BE2C (cell line): Measurements from ENCODE around the gene GPR162.

Experiments
- DNase-seq: peaks from one replicate; pipeline ENCODE4 v3.0.0-alpha.2; 2020
- H3K27me3 ChIP-seq: fragments of 250-450 bp; sonication (Bioruptor Pico); 2 replicates; pipeline ENCODE4 v1.5.1; 2020; ENCODE audit warnings: mild to moderate bottlenecking
- H3K36me3 ChIP-seq: fragments of 250-450 bp; sonication (Bioruptor Pico); 2 replicates; pipeline ENCODE4 v1.5.1; 2020; ENCODE audit warnings: mild to moderate bottlenecking
- H3K4me1 ChIP-seq: fragments of 250-450 bp; sonication (Bioruptor Pico); 2 replicates; pipeline ENCODE4 v1.5.1; 2020
- H3K4me3 ChIP-seq: 2 replicates; pipeline ENCODE4 v1.5.1; 2011; ENCODE audit warnings: low read depth, low read length
- H3K9me3 ChIP-seq: fragments of 250-450 bp; sonication (Bioruptor Pico); 2 replicates; pipeline ENCODE4 v1.5.1; 2020
- TF ChIP-seq, protein P1 (sequence below): IDR thresholded peaks from 2 replicates; pipeline ENCODE4 v1.5.1; 2012; ENCODE audit warnings: mild to moderate bottlenecking, low read depth, low read length

Gene GPR162

DNA sequence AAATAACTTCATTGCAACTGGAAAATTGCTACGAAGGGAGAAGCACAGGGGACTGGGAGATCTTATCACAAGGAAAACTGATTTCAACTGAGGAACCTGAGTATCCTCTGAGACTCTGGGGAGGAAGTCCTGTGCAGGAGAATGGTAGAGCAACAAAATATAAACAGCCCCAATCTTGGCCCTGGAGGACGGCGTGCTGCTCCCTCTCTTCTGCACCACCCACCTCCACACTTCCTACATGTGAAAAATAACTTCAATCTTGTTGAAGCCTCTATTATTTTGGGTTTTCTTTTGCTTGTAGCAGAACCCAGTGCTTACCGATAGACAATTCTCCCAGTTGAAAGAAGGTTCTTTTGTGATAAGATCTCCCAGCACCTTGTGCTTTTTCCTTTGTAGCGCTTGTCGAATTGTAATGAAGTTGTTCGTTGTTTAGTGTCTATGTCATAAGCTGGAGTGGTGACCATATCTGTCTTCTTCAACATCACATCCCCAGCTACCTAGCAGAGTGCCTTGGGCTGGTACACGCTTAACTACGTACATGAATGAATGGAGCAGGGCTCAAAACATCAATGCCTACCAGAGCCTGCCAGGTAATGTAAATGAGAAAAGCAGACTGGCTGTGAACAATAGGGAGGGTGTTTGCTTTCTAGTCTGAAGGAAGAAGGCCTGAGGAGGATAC lies 35.1 kb upstream of the GPR162 start:
- H3K27me3 ChIP-seq = no peaks in the 10 kb centered on the region
- H3K4me1 ChIP-seq = no peaks in the 10 kb centered on the region; the same call in 1 of the 2 replicates
- TF ChIP-seq, protein P1, sequence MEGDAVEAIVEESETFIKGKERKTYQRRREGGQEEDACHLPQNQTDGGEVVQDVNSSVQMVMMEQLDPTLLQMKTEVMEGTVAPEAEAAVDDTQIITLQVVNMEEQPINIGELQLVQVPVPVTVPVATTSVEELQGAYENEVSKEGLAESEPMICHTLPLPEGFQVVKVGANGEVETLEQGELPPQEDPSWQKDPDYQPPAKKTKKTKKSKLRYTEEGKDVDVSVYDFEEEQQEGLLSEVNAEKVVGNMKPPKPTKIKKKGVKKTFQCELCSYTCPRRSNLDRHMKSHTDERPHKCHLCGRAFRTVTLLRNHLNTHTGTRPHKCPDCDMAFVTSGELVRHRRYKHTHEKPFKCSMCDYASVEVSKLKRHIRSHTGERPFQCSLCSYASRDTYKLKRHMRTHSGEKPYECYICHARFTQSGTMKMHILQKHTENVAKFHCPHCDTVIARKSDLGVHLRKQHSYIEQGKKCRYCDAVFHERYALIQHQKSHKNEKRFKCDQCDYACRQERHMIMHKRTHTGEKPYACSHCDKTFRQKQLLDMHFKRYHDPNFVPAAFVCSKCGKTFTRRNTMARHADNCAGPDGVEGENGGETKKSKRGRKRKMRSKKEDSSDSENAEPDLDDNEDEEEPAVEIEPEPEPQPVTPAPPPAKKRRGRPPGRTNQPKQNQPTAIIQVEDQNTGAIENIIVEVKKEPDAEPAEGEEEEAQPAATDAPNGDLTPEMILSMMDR = no peak

DNA sequence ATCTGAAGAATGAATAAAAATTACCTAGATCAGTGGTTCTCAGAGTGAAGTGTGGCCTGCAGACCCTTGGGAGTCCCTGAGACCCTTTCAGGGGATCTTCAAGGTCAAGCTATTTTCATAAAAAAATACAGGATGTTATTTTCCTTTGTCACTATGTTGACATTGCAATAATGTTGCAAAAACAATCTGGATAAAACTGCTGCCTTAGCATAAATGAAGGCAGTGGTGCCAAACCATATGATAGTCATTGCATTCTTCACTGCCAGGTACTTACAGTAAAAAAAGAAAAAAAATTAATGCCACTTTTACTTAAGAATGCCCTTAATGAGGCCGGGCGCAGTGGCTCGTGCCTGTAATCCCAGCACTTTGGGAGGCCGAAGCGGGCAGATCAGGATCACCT lies 34.3 kb upstream of the GPR162 start:
- DNase-seq = no peak
- no peak overlapping the region for H3K4me3 ChIP-seq
- H3K9me3 ChIP-seq = no peaks in the 10 kb centered on the region
- H3K4me1 ChIP-seq = no peaks in the 10 kb centered on the region; the same call in 1 of the 2 replicates
- TF ChIP-seq, protein P1 = no peak
- no peaks in the 10 kb centered on the region for H3K27me3 ChIP-seq
- H3K36me3 ChIP-seq = no peaks in the 10 kb centered on the region

More for the DNA sequence above, 35.1 kb upstream of the GPR162 start:
- Histone ChIP-seq H3K36me3 (no peaks in the 10 kb centered on the region), H3K4me3 (no peak overlapping the region), H3K9me3 (no peaks in the 10 kb centered on the region)
- DNase-seq = no peak

DNA sequence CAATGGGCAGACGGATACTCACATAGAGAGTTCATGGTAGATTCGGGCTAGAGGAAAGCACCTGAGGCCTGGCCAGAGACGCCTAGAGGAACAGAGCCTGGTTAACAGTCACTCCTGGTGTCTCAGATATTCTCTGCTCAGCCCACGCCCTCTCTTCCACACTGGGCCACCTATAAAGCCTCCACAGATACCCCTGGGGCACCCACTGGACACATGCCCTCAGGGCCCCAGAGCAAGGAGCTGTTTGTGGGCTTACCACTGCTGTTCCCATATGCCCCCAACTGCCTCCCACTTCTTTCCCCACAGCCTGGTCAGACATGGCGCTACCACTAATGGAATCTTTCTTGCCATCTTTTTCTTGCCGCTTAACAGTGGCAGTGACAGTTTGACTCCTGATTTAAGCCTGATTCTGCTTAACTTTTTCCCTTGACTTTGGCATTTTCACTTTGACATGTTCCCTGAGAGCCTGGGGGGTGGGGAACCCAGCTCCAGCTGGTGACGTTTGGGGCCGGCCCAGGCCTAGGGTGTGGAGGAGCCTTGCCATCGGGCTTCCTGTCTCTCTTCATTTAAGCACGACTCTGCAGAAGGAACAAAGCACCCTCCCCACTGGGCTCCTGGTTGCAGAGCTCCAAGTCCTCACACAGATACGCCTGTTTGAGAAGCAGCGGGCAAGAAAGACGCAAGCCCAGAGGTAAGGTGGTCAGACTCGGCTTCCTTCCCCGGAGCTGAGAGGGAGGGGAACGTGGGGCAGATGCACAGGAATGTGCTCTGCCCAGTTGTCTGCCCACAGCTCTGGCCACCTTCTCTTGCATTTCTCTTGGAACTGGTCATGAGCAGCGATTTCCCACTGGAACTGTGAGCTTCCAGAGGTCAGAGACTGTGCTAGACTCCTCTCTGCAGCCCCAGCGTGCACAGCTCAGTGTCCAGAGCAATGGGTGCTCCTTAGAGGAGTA lies 32.4 kb upstream of the GPR162 start, which contains the start of gene CD4:
Gene CD4, plus strand, starts transcription at position 557 of the 953 bp plus-strand sequence. CDS start 10,611 bp downstream, outside the sequence.
- Histone ChIP-seq H3K27me3 (no peaks in the 10 kb centered on the region), H3K4me3 (no peak within 1 kb of the TSS)
- TF ChIP-seq, protein P1 = no peak

DNA sequence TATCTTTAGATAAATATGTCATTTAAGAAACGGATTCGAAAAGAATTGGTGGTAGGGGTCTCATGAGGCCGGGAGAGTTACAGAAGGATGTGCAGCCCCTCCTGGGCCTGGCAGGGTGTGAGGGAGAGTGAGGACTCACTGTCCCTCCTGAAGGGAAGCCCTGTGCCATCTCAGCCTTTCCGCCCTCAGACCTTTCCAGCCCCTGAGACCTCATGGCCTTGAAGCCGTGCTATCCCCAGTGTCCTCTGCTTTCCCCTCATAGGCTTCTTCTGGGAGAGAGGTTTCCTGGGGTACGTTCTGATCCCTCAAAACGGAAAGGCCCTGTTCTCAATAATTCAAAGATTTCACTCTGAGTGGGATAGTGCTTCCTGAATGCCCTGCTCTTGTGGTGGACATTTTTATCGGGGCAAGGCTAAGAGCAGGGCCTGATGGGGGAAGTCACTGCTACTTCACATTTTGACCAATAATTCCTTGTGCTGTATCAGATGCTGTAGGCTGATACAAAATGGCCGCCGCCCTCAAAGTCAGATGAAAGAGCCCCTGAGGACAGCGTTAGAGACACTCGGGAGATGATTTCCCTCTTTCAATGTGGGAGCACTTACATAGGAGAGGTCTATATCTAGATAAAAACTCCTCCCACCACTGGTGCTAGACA lies 31.0 kb upstream of the GPR162 start:
- TF ChIP-seq, protein P1 = no peak
- Histone ChIP-seq H3K9me3 (no peaks in the 10 kb centered on the region), H3K4me3 (no peak overlapping the region), H3K36me3 (no peaks in the 10 kb centered on the region), H3K4me1 (no peaks in the 10 kb centered on the region; the same call in 1 of the 2 replicates), H3K27me3 (no peaks in the 10 kb centered on the region)
- DNase-seq = no peak

More for the DNA sequence above, 32.4 kb upstream of the GPR162 start, which contains the start of gene CD4:
- H3K36me3 ChIP-seq = no peaks in the 10 kb centered on the region
- no peaks in the 10 kb centered on the region; the same call in 1 of the 2 replicates for H3K4me1 ChIP-seq
- DNase-seq = no peak
- no peaks in the 10 kb centered on the region for H3K9me3 ChIP-seq

DNA sequence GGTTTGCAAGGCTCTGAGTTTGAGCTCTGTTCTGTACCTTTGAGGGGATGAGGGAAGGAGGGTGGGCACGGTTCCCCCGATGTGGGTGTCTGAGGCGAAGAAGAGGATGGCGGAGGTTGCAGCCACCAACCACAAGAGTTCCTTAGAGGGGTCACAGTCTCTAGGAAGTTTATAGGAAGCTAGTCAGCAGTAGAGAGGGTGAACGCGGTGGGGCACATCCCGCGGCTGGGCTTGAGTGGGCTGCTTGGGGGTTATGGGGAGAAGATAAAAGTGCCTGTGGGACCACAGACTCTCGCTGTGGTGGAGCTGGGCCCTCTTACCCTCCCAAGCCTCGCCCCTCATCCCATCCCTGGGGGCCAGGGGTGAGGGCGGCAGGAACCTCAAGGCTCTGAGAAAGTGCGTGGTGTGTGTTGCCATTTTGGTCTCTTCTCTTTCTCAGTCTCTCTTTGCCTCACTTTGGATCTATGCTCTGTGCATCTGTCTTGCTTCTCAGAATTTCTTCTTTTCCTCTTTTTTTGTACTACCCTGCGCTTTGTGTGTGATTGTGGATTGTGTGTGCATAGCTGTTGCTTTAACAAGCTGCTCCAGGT lies 29.6 kb upstream of the GPR162 start:
- Histone ChIP-seq H3K36me3 (no peaks in the 10 kb centered on the region), H3K9me3 (no peaks in the 10 kb centered on the region), H3K27me3 (no peaks in the 10 kb centered on the region), H3K4me3 (no peak overlapping the region), H3K4me1 (no peaks in the 10 kb centered on the region; the same call in 1 of the 2 replicates)
- TF ChIP-seq, protein P1 = no peak
- DNase-seq = no peak
